K562 (cell line): Measurements from ENCODE around the gene IL36RN. TPM values are rescaled to one million over a fixed set of nuclear protein-coding genes. Genes with fewer than 3 reads are reported as not detected.

ENCODE experiments used
- ATAC-seq: fragments of 200-7000 bp; cut with Tn5 transposase; 3 replicates; pipeline ENCODE4 v1.9.1; 2020; ENCODE audit warnings: moderate library complexity
- BruUV-seq: library from RNA; stranded (reverse); fragments of 400-500 nt; replicated peaks from 2 replicates; lab custom pipeline; 2021; lab: Mats Ljungman, UMichigan
- CTCF ChIA-PET: fragments of 300-600 bp; formaldehyde crosslinking; extraction: SDS; loops from one replicate; lab custom pipeline; 2021; ENCODE audit warnings: low intra/inter-chr PET ratio; lab: Yijun Ruan, JAX
- POLR2A ChIA-PET: fragments of 300-600, 350-650 bp; sonication (Branson Sonifier 250); formaldehyde crosslinking; extraction: SDS; loops from one replicate; lab custom pipeline; 2021; ENCODE audit warnings: antibody characterized with exemption, inconsistent platforms; lab: Yijun Ruan, JAX
- DNase-seq, 4 experiments: peaks; one replicate each; pipeline versions ENCODE4 v3.0.0 to v3.0.0-alpha.2; 2011 to 2018; ENCODE audit warnings: low spot score in 3 of 4, mixed read lengths in 3 of 4; ENCODE audit errors: extremely low read depth in 1 of 4
- FAIRE-seq: peaks from 2 replicates; lab custom pipeline; 2011; peaks lifted over from hg19 to GRCh38; lab: Jason Lieb, UNC
- H2AFZ ChIP-seq: 2 replicates; pipeline ENCODE4 v1.6.0; 2011; ENCODE audit warnings: low read depth, low read length, control low read depth, inconsistent platforms
- H3K27ac ChIP-seq: fragments of 200-600 bp; 3 replicates; pipeline ENCODE4 v1.8.0; 2011; ENCODE audit warnings: low read depth, mild to moderate bottlenecking, control low read depth, inconsistent platforms, low read length, moderate library complexity, mixed read lengths; ENCODE audit errors: extremely low read depth
- H3K27me3 ChIP-seq, 2 experiments: fragments of 300-600 bp in 1 of 2; 2 replicates in 1 of 2; 3 replicates in 1 of 2; pipeline versions ENCODE4 v1.6.0 to v1.8.0; 2011; ENCODE audit warnings: inconsistent platforms in 2 of 2, low read length in 2 of 2, mild to moderate bottlenecking in 1 of 2, mixed read lengths in 1 of 2, moderate library complexity in 1 of 2; ENCODE audit not compliant: control insufficient read depth in 2 of 2, insufficient read depth in 2 of 2
- H3K36me3 ChIP-seq: fragments of 300-600 bp; 3 replicates; pipeline ENCODE4 v1.8.0; 2011; ENCODE audit warnings: mild to moderate bottlenecking, low read length, inconsistent platforms; ENCODE audit not compliant: control insufficient read depth, insufficient read depth
- H3K4me1 ChIP-seq, 2 experiments: fragments of 200-600 bp in 1 of 2; replicated peaks in 1 of 2; 2 replicates in 1 of 2; 3 replicates in 1 of 2; pipeline versions ENCODE4 v1.5.1 to v1.8.0; 2011; ENCODE audit warnings: inconsistent platforms in 2 of 2, low read length in 2 of 2, mild to moderate bottlenecking in 1 of 2, mixed read lengths in 1 of 2, moderate library complexity in 1 of 2; ENCODE audit not compliant: control insufficient read depth in 2 of 2, insufficient read depth in 2 of 2
- H3K4me2 ChIP-seq: 2 replicates; pipeline ENCODE4 v1.6.1; 2011; ENCODE audit warnings: low read length, control low read depth, inconsistent platforms, mixed read lengths; ENCODE audit not compliant: insufficient read depth
- H3K4me3 ChIP-seq: fragments of 200-600 bp; sonication (generic), shearing (Covaris generic); 2 replicates; pipeline ENCODE4 v1.5.1; 2016; ENCODE audit warnings: control low read depth, inconsistent platforms
- H3K79me2 ChIP-seq: fragments of 200-600 bp; 3 replicates; pipeline ENCODE4 v1.8.0; 2011; ENCODE audit warnings: low read length, inconsistent platforms; ENCODE audit not compliant: control insufficient read depth, insufficient read depth
- H3K9ac ChIP-seq, 2 experiments: 2 replicates each; pipeline versions ENCODE4 v1.6.0 to v1.6.1; 2011; ENCODE audit warnings: low read depth in 2 of 2, low read length in 2 of 2, control low read depth in 1 of 2, inconsistent platforms in 1 of 2, mild to moderate bottlenecking in 1 of 2, mixed read lengths in 1 of 2; ENCODE audit not compliant: insufficient read depth in 1 of 2
- H3K9me1 ChIP-seq: one replicate; pipeline ENCODE4 v1.6.0; 2011; ENCODE audit warnings: inconsistent platforms, mild to moderate bottlenecking, low read length, moderate library complexity; ENCODE audit not compliant: control insufficient read depth, insufficient read depth
- H3K9me3 ChIP-seq: replicated peaks from 2 replicates; pipeline ENCODE4 v1.5.1; 2011; ENCODE audit warnings: low read depth, low read length, inconsistent platforms; ENCODE audit not compliant: control insufficient read depth, insufficient read depth
- H4K20me1 ChIP-seq: replicated peaks from 2 replicates; pipeline ENCODE4 v1.6.1; 2011; ENCODE audit warnings: low read length, inconsistent platforms, mixed read lengths; ENCODE audit not compliant: control insufficient read depth, insufficient read depth
- E2F8 ChIP-seq: fragments of 450-650 bp; IDR thresholded peaks from 2 replicates; pipeline ENCODE4 v1.7.1; 2018; ENCODE audit warnings: mild to moderate bottlenecking, low read depth; ENCODE audit not compliant: partially characterized antibody
- FUS ChIP-seq: fragments of 200-400 bp; formaldehyde crosslinking; optimal IDR thresholded peaks from 2 replicates; pipeline ENCODE3; 2017; ENCODE audit warnings: low read depth, low read length
- HMGXB4 ChIP-seq: sonication (generic); formaldehyde crosslinking; IDR thresholded peaks from 2 replicates; pipeline ENCODE4 v1.8.1; 2023; ENCODE audit warnings: mild to moderate bottlenecking, missing genetic modification reagents
- RBM22 ChIP-seq: fragments of 200-400 bp; formaldehyde crosslinking; IDR thresholded peaks from 2 replicates; pipeline ENCODE4 v1.6.1; 2018; ENCODE audit warnings: low read length, low read depth; ENCODE audit not compliant: poor library complexity, severe bottlenecking
- RUNX1 ChIP-seq: sonication (generic); IDR thresholded peaks from 2 replicates; pipeline ENCODE4 v1.6.1; 2016; ENCODE audit warnings: antibody characterized with exemption, low read depth
- WGBS: fragments of 100-300 bp; shearing (Covaris generic); methylation state at CpG from one replicate; pipeline ENCODE4 v1.1.6; 2016; ENCODE audit warnings: low coverage, mixed read lengths; ENCODE audit not compliant: insufficient coverage; ENCODE audit errors: missing lambda C conversion rate; 5-methylcytosine and 5-hydroxymethylcytosine counted together
- in situ Hi-C: fragments of 300-500 bp; cut with MboI; formaldehyde crosslinking; loops from 4 replicates; pipeline ENCODE4 v1.15.0; 2018; ENCODE audit warnings: inconsistent platforms, mixed read lengths
- intact Hi-C: fragments of 100-400 bp; cut with micrococcal nuclease; formaldehyde crosslinking; loops from 2 replicates; pipeline ENCODE4 v1.14.2; 2022
- polyA plus RNA-seq, 8 experiments: library from polyadenylated mRNA; depleted of rRNA in 4 of 8; stranded (reverse) in 5 of 8; unstranded in 3 of 8; fragments of >200 nt; fragmentation: Nextera tagmentation in 2 of 8; fragmentation: Illumina TruSeq in 1 of 8; extraction: Ambion mirVana in 2 of 8; extraction: Trizol in 1 of 8; gene quantifications; 2 replicates each; pipeline versions ENCODE4 v1.2.1 to v1.2.3, GENCODE V29; 2011 to 2014; ENCODE audit warnings: inconsistent platforms in 1 of 8, missing spikeins in 1 of 8
- total RNA-seq, 7 experiments: library from RNA; depleted of rRNA in 6 of 7; stranded (reverse); fragments of >200 nt in 6 of 7; fragmentation: Illumina TruSeq in 2 of 7; extraction: Trizol in 2 of 7; gene quantifications; 2 replicates each; pipeline versions ENCODE4 v1.2.1 to v1.2.3, GENCODE V29; 2011 to 2021; ENCODE audit warnings: low replicate concordance in 1 of 7

IL36RN gene
- total and polyA plus RNA-seq, 9 of the 15 experiments (the other 6 are each of a cell fraction or from before 2014, with no cell fraction given), result not detected

GRCh38 chr2:113068249-113068648 lies 9.3 kb downstream of the IL36RN start:
- no peak for DNase-seq
- Histone ChIP-seq H3K79me2 (no peaks in the 10 kb centered on the region), H3K9me1 (no peaks in the 10 kb centered on the region), H3K36me3 (no peaks in the 10 kb centered on the region), H3K4me1 (no peaks in the 10 kb centered on the region), H3K9ac (no peak overlapping the region), H2AFZ (no peak overlapping the region), H3K27ac (no peak overlapping the region), H3K4me2 (no peak overlapping the region), H3K9me3 (no peaks in the 10 kb centered on the region), H3K27me3 (peaks cover 0 to 24% of the 10 kb centered on the region in 2 experiments; a peak in 2 of 5 replicates), H3K4me3 (no peak overlapping the region), H4K20me1 (no peaks in the 10 kb centered on the region)
- no TSS peak for BruUV-seq
- FAIRE-seq, result peak; percentile 59
- ATAC-seq, result no peak
- in situ Hi-C loops (no loop called here), intact Hi-C loops (no loop called here)
- WGBS, result 0% methylated on average over 2 of the region's 2 CpGs
- POLR2A ChIA-PET, result interaction anchor here (1.0 to 1.1 kb wide), 2 partner anchors 9 to 12 kb away, joined by 3 to 5 read pairs; partner anchors contain the start of gene IL36RN
- TF ChIP-seq RUNX1 (no peak), E2F8 (no peak), RBM22 (no peak), HMGXB4 (no peak), FUS (no peak)
- CTCF ChIA-PET, result no interaction called here
